Stimulated activated CD4-positive, alpha-beta T cell treated with anti-CD3 and anti-CD28 coated beads, Interleukin-12 subunit alpha, Interleukin-12 subunit beta, amount 100 ng/mL, for 4 hours (primary cell): ENCODE results near the gene YPEL4.
A peak's percentile ranks its signal among the peaks of the same experiment; 100 is the strongest.

Source experiments
- DNase-seq: peaks from one replicate; pipeline ENCODE4 v3.0.0-alpha.2; 2020

Gene YPEL4

DNA sequence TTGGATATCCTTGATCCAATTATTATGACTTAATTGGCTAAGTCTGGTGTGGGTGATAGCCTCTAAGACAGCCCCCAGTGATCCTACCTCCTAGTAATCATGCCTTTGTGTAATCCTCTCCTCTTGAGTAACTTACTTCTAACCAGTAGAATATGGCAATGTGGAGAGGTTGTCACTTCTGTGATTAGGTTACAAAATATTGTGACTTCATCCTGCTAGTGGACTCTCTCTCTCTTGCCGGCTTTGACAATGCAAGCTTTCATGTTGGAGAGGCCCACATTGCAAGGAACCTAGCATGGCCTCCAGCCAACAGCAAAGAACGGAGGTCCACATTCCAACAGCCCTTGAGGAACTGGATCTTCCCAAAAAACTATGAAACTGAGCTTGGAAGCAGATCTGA, 19.5 kb downstream of the YPEL4 start:
- DNase-seq, result no peak

DNA sequence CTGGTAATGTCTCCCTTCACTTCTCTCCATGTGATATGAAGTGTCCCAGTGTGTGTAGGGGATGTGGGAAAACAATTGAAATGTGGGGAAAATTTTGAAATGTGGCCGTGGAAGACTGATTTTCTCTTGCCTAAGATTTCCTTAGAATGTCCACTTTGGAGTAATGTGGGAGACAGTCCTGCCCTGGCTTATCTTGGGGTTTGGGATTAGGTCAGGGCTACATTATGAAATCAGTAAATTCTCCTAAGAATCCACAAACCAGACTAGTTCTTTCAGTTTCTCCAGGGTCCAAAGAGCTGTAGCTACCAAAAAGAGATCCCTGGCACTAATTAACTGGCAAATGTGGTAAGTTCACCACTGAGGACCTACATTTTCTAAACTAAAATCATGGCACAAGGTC, 22.8 kb downstream of the YPEL4 start:
- no peak for DNase-seq

DNA sequence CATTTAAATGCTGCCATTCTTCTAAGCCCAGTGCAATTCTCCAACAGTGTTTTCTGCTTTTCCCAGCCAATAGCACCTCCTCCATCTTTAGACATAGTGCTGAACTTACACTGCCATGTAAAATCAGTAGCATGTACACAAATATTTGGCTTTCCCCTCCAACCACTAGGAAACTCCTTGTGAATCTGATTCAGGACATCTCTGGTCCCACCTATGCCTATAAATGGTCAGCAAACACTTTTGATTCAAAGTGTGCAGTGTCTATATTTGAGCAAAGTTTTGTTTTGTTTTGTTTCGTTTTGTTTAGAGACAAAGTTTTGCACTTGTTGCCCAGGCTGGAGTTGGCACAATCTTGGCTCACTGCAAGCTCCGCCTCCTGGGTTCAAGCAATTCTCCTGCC, 24.8 kb downstream of the YPEL4 start:
- DNase-seq, result no peak

DNA sequence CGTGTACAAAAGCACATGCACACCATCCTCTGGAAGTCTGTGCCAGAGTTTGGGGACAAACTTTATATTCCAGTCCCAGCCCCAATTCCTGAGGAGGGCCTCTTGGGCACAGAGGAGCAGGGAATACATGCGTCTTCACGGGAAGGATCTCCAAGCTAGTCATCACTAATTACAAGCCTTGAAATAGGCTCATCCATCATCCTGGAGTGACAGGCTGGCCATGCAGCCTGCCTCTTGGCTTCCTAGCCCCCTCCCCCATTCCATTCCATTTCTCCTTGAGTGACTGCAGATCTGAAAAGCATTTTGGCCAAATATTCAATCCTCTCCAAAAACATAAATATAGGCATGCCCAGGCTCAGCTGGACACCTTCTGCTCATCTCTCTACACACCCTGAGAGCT, 27.4 kb downstream of the YPEL4 start:
- DNase-seq, result no peak

DNA sequence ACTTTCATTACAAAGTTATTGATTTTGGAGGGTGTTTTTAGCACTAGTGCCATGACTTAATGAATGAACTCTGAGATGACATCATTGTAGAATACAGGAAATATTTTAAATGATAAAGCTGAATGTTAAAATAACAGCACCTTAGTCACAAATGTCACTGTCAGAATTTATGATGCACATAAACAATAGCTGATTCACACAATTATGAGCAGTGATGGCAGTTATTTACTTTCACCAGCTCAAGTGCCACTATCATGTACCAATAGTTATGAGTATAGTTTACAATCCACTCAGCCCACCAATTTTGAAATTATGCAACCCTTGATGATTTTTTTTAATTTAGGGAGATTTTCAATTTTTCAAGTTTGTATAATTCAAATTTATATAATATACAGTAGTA, 29.2 kb downstream of the YPEL4 start:
- DNase-seq, result no peak

DNA sequence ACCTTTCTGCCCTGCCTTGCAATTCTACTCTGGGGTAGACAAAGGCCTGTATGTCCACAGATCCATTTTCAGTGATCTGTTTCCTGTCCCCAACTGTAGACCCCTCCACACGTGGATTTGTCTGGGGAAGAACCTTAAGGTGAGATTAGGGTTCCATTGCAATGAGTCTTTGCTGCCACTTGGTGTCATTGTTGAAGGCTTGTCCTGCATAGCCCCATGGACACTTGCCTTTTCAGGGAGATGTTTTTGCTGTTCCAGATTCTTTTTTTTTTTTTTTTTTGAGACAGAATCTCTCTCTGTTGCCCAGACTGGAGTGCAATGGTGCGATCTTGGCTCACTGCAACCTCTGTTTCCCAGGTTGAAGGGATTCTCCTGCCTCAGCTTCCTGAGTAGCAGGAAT, 30.4 kb downstream of the YPEL4 start:
- no peak for DNase-seq

DNA sequence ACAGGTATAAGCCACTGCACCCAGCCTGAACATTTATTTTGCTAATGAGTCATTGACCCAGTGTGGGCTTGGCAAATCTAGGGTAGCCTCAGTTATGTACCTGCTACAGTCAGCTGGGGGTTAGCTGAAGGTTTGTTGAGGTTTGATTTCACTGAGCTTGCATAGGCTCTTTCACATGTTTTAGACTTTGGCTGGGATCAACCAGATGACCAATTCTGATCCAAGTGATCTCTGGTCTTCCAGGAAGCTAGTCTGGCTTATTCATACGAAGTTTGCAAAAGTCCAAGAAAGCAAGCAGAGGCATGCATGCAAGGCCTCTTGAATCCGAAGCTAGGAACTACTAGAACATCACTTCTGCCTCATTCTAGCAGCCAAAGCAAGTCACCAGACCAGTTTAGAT, 31.3 kb downstream of the YPEL4 start:
- DNase-seq, result no peak

DNA sequence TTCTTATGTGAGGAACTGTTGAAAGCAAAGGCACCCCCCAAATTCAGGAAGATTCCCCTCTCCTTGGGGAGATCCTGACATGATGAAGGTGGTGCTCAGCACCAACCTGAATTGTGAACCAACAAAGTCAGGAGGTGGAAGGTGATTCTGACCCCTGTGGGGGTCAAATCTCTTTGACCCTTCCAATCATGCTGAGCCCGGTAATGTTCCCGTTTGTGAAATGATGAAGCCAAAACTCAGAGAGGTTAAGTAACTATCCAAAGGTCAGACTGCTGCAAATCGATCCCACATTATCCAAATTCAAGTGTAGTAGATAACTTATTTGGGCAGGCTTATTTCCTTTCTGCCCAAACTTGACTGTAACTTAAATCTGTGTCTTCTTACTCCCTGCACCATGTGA, 33.1 kb downstream of the YPEL4 start:
- no peak for DNase-seq

DNA sequence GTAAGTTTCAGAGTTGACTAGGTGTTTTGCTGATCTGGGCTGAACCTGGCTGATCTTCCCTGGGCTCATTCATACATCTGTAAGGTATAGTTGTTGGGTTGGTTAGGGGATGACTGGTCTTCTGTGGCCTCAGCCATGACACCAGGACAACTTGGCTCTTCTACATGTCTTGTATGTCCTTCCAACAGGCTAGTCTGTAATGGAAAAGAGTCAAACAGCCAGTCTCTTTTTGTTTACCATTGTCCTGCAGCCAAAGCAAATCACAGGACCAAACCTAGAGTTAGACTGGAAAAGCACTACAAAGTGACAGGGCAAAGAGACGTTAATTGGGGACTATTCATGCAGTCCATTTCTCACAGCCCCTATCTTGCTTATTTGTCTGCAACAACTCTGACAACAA, 34.4 kb downstream of the YPEL4 start:
- DNase-seq, result no peak

DNA sequence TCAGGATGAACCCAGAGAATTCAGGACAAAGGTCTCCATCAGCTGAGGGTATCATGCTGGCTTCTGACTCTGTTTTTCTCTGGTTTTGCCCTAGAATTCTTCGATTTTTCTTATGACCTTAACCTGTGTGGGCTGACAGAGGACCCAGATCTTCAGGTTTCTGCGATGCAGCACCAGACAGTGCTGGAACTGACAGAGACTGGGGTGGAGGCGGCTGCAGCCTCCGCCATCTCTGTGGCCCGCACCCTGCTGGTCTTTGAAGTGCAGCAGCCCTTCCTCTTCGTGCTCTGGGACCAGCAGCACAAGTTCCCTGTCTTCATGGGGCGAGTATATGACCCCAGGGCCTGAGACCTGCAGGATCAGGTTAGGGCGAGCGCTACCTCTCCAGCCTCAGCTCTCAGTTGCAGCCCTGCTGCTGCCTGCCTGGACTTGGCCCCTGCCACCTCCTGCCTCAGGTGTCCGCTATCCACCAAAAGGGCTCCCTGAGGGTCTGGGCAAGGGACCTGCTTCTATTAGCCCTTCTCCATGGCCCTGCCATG, 35.4 kb downstream of the YPEL4 start:
- DNase-seq, result no peak

DNA sequence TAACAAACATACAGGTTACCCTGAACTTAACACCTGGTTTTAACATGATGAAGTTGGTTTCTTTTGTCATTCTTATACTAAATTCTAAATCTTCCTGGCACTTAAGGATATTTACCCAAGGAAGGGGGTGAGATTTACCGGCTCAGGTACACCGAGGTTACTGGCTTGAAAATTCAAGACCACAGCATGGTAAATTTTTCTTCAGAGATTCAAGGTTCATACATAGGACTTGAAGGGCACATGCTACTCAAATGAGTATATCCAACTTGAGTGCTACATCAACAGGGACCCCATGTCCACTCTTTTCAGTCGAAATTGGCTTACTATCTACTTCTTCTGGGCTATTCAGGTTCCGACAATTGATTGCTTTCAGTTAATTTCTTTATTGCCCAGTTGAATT, 39.5 kb downstream of the YPEL4 start:
- no peak for DNase-seq

DNA sequence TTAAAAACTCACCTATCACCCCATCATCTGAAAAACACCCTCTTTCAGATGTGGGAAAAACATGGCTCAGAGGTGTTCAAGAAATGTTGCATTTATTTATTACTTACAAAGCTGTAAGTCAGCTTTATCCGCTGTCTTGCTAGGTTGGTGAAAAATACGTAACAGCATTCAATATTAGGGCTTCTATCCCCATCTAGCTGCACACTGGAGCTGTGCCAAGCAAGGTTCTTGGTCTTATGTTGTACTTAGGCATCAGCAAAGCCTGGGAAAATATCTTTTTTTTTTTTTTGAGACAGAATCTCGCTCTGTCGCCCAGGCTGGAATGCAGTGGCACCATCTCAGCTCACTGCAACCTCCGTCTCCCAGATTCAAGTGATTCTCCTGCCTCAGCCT, 44.7 kb downstream of the YPEL4 start:
- no peak for DNase-seq

DNA sequence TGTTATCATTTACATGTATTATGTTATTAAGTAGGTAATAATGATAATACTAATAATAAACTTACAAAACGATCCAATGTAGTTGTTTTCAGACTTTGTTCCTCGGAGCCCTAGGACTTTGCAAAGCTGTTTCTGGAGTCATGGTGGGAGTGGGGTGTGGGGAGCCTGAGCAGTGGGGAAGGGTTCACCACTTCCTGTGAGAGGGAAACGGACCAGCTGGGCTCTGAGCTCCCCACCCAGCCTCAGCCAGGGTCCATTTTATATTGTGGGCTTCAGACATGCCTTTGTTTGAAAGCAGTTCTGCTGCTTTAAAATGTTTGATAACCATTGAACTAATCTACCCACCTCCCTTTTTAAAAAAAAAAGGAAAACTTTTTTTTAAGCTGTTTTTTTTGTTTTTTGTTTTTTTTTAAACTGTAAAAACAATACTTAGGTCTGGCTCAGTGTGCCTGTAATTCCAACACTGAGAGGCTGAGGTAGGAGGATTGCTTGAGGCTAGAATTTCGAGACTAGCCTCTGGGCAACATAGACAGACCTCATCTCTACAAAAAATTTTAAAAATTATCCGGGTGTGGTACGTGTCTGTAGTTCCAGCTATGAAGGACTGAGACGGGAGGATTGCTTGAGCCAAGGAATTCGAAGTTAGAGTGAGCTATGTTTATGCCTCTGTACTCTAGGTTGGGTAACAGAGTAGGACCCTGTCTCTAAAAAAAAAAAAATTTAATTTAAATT, 45.2 kb downstream of the YPEL4 start:
- DNase-seq, result no peak

DNA sequence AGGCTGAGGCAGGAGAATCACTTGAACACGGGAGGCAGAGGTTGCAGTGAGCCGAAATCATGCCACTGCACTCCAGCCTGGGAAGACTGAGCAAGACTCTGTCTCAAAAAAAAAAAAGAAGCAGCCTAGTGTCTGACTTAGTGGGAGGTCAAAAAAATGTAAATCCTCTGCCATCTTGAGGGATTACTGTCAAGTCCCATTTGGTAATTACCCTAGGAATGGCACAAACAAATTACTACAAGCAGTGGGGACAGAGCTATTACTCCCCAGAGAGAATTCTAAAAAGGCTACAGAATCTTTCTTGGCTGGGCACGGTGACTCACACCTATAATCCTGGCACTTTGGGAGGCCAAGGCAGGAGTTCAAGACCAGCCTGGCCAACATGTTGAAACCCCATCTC, 48.4 kb downstream of the YPEL4 start:
- no peak for DNase-seq

DNA sequence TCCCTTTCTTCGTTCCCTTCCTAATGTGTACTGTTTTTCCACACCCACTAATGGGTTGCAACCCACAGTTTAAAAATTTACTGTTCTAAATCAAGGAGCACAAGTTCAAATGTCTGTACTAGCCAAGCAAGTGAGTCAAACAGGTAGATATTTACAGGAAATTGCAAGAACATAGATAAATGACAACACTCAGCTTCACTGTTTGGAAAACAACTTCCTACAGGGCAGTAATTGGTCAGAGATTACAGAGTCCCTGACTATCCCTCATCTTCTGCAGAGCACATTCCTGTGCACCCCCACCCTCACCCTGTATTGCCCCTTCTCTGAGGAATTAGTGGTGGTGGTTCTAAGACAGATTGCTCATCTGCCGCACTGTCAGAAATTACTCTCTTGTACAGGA, 50.3 kb downstream of the YPEL4 start:
- no peak for DNase-seq

DNA sequence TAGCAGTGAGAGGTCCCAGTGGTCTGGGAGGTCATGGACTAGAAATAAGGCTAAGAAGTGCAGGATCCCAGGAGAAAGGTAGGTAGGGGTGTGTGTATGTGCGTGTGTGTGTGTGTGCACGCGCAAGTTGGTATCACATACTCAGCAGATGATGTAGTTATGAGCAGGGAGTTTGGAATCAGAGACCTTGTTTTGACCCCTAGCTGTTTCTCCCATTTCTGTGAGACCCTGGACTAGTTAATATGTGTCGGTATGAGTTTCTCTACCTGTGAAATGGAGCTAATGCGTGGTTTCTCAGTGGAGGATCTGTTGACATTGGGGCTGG, 50.9 kb downstream of the YPEL4 start:
- DNase-seq, result no peak

DNA sequence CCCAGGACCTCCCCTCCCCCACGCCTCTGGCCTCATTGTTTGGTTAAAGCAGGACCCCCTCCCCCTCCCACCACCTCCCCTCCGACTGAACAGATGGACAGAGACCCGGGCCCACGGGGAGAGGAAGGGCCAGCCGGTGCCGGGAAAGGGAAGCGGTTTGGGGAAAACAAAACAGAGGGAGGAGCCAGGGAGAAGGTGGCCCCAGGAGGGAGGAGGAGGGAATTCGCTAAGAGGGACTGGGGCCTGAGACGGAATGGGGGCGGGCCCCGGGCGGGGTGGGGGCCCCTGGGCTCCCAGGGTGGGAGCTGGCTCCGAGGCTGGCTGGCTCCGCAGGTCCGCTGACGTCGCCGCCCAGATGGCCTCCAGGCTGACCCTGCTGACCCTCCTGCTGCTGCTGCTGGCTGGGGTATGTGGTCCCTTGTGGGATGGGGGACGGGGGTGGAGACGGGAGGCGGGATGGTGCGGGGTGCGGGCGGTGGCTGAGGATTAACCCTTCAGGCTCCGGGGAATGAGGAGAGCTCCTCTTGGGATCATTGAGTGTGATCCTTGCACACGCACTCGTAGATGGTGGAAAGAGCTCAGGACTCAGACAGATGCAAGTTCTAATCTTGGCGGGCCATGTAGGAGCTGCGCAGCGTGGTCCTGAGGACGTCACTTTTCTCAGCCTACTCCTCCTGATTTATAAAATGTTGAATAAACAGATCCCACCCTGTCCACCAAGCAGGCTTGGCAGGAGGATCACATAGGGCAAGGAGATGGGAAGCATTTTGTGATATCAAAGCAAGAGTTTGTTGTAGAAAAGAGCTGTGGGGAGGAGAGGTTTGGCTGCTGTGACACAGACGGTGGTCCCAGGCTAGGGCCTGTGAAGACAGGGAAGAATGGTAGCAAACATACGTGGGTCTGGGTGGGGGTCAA, 51.5 kb downstream of the YPEL4 start:
- DNase-seq, result peak; percentile 1

DNA sequence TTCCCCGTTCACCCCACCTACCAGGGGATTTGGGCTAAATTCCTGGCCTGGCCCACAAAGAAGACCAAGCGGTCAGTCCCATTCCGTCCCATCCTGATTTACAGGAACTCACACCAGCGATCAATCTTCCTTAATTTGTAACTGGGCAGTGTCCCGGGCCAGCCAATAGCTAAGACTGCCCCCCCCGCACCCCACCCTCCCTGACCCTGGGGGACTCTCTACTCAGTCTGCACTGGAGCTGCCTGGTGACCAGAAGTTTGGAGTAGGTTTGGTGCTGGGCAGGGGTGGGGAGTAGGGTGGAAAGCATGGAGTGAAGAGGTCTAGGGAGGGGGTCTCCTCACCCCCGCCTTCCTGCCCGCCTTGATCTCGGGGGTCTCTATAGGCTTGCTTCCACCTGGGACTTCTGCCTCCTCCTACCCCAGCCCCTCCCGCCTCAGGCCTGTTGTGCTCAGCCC, 52.2 kb downstream of the YPEL4 start, which contains the start of gene SERPING1:
TSS of gene SERPING1 (plus strand) at position 225 of the 455 bp plus-strand sequence. CDS start 586 bp downstream, outside the sequence.
- DNase-seq, result no peak

DNA sequence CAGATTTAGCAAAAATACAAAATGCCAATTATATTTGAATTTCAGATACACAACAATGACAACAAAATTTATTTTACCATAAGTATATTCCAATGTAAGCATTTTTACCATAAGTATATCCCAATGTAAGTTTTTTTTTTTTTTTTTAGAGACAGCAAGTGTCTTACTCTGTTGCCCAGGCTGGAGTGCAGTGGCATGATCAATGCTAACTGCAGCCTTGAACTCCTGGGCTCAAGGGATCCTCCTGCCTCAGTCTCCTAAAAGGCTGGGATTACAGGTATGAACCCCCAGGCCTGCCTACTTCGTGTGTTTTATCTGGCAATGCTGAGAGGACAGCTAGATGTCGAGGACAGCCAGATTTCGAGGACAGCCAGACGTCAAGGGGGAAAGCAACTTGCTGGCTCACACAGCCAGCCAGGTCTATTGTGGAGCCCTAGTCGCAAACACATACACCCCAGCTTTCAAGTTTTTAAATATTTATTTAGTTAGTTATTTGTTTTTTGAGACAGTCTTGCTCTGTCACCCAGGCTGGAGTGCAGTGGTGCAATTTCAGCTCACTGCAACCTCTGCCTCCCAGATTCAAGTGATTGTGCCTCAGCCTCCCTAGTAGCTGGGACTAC, 53.3 kb downstream of the YPEL4 start:
- DNase-seq, result no peak
